Lung (tissue), 12 donors: ENCODE data around the gene AGRN. TPM values are rescaled to one million over a fixed set of nuclear protein-coding genes. Genes with fewer than 3 reads are reported as not detected.

Experiments used
- ATAC-seq: fragments of 200-7000 bp; cut with Tn5 transposase; one replicate; pipeline ENCODE4 v1.9.1; 2020; ENCODE audit warnings: moderate number of reproducible peaks; ENCODE audit not compliant: insufficient read depth, low FRiP score
- DNase-seq, 3 donors: peaks; one replicate each; pipeline ENCODE4 v3.0.0-alpha.2; 2013 to 2017
- H3K27ac ChIP-seq, 2 donors: one replicate each; pipeline ENCODE4 v1.5.1; 2013; ENCODE audit warnings: mild to moderate bottlenecking in 2 of 2, moderate library complexity in 2 of 2, control low read depth in 1 of 2, inconsistent platforms in 1 of 2, low read depth in 1 of 2, low read length in 1 of 2
- H3K27me3 ChIP-seq, 3 donors: one replicate each; pipeline ENCODE4 v1.5.1; 2013; ENCODE audit warnings: low read length in 2 of 3; ENCODE audit not compliant: control insufficient read depth in 3 of 3, insufficient read depth in 3 of 3
- H3K36me3 ChIP-seq, 4 donors: one replicate each; pipeline ENCODE4 v1.5.1; 2013; ENCODE audit warnings: low read length in 4 of 4, mild to moderate bottlenecking in 1 of 4, moderate library complexity in 1 of 4; ENCODE audit not compliant: control insufficient read depth in 4 of 4, insufficient read depth in 4 of 4
- H3K4me1 ChIP-seq, 5 donors: one replicate each; pipeline ENCODE4 v1.5.1; 2013; ENCODE audit warnings: low read length in 5 of 5, mild to moderate bottlenecking in 2 of 5, moderate library complexity in 1 of 5; ENCODE audit not compliant: control insufficient read depth in 5 of 5, insufficient read depth in 5 of 5
- H3K4me3 ChIP-seq: one replicate; pipeline ENCODE4 v1.5.1; 2013; ENCODE audit warnings: mild to moderate bottlenecking, control low read depth, moderate library complexity
- H3K9ac ChIP-seq, 2 donors: one replicate each; pipeline ENCODE4 v1.5.1; 2013; ENCODE audit warnings: low read length in 2 of 2, control low read depth in 1 of 2; ENCODE audit not compliant: insufficient read depth in 1 of 2
- H3K9me3 ChIP-seq, 4 donors: one replicate each; pipeline ENCODE4 v1.5.1; 2013; ENCODE audit warnings: low read length in 3 of 4, mild to moderate bottlenecking in 1 of 4, moderate library complexity in 1 of 4; ENCODE audit not compliant: control insufficient read depth in 4 of 4, insufficient read depth in 3 of 4
- WGBS, 2 donors: extraction: QIAGEN DNeasy Blood & Tissue Kit; methylation state at CpG; one replicate each; pipeline ENCODE4 v1.1.7; 2013; 5-methylcytosine and 5-hydroxymethylcytosine counted together
- polyA plus RNA-seq, 2 donors: library from polyadenylated mRNA; stranded (reverse); fragments of 200-250 nt; gene quantifications; one replicate each; pipeline ENCODE4 v1.2.1, GENCODE V29; 2013
- total RNA-seq, 2 donors: library from RNA; depleted of rRNA in 1 of 2; stranded (reverse); fragments of >200 nt in 1 of 2; gene quantifications; one replicate each; pipeline ENCODE4 v1.2.1, GENCODE V29; 2014 to 2021
- TF ChIP-seq, protein P1 (sequence below): IDR thresholded peaks from 2 replicates; pipeline ENCODE4 v1.5.1; 2012; ENCODE audit warnings: mild to moderate bottlenecking; ENCODE audit errors: control extremely low read depth, extremely low read depth
- donor health status: control.
- donor health status: control.
- donor health status: Bipolar disorder and iron deficiency.
- donor health status: healthy.
- donor health status: DM: yes; HTN: yes; CAD: no.

Gene AGRN
- total and polyA plus RNA-seq, 4 donors: 30.7 to 124 (median 85.2) TPM

DNA sequence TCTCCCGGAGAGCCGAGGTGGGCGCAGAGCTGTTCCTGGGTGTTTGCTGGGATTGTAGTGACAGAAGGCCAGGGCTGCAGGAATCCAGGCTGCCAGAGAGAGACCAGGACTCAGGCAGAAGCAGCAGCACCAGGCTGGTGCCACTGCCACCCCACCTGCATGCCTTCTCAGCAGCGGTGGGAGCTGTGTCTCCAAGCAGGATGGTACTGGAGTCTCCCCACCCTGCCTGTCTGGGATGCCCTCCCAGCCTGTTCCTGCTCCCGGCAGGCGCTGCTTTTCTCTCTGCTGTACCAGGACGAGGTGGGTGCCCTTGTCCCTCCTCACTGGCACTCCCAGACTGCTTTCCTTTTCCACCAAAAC, 15.5 kb upstream of the AGRN start:
- Histone ChIP-seq H3K9me3 (no peaks in the 10 kb centered on the region), H3K27ac (no peak overlapping the region), H3K4me3 (no peak overlapping the region), H3K36me3 (no peaks in the 10 kb centered on the region), H3K27me3 (no peaks in the 10 kb centered on the region), H3K9ac (no peak overlapping the region), H3K4me1 (peaks cover 0 to 26% (median 17%) of the 10 kb centered on the region in 5 donors)
- ATAC-seq: no peak
- WGBS, 2 donors: 48 to 62% methylated on average over 7 of the region's 7 CpGs
- DNase-seq: no peak
- TF ChIP-seq, protein P1, sequence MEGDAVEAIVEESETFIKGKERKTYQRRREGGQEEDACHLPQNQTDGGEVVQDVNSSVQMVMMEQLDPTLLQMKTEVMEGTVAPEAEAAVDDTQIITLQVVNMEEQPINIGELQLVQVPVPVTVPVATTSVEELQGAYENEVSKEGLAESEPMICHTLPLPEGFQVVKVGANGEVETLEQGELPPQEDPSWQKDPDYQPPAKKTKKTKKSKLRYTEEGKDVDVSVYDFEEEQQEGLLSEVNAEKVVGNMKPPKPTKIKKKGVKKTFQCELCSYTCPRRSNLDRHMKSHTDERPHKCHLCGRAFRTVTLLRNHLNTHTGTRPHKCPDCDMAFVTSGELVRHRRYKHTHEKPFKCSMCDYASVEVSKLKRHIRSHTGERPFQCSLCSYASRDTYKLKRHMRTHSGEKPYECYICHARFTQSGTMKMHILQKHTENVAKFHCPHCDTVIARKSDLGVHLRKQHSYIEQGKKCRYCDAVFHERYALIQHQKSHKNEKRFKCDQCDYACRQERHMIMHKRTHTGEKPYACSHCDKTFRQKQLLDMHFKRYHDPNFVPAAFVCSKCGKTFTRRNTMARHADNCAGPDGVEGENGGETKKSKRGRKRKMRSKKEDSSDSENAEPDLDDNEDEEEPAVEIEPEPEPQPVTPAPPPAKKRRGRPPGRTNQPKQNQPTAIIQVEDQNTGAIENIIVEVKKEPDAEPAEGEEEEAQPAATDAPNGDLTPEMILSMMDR: no peak

DNA sequence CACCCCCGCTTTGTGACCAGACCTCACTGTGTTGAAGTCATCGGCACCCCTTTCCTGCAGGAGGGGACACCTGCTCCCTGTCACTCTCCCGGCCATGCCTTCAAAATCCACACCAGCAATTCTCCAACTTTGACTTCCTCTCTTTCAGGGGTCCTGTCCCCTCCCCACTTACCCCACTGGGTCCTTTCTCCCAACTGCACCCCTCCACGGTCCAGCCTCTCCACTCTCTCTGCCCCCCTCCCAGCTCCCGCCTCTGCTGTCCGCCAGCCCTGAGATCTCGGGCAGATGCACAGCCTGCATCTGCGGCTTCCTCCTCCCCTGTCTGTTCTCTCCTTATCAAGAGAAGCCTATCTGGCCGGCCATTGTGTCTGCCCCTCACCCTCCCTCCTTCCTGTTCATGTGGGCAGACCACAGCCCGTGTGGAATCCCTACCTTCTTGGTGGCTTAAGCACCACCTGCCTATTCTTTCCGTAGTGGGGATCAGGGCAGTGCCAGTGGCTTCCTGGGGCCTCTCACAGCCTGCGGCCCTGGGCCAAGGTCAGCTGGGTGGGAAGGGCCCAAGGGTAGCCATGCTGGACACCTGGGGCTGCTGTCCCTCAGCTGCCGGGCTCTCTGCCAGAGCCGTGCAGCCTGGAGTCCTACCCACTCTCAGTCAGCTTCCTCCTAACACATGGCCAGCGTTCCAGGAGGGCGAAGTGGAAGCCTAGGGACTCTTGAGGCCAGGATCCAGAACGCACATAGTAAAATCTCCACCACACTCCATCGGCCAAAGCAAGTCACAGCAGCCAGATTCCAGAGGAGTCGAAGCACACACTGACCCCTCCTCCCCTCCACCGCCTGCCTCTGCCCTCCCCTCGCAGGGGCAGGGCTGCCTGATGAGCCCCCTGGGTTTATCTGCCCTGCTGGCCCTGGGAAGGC, 14.9 kb upstream of the AGRN start:
- H3K27me3 ChIP-seq: no peaks in the 10 kb centered on the region
- H3K9me3 ChIP-seq: no peaks in the 10 kb centered on the region
- no peak overlapping the region for H3K9ac ChIP-seq
- WGBS, 2 donors: 9 to 18% methylated on average over 21 of the region's 21 CpGs
- TF ChIP-seq, protein P1: no peak
- no peak for ATAC-seq
- DNase-seq: peak; percentile 74 to 82 (median 75)
- H3K36me3 ChIP-seq: no peaks in the 10 kb centered on the region
- peaks cover 0 to 24% (median 16%) of the 10 kb centered on the region in 5 donors for H3K4me1 ChIP-seq
- H3K4me3 ChIP-seq: no peak overlapping the region
- H3K27ac ChIP-seq: peak overlapping the region in 1 of 2 donors; percentile 8

DNA sequence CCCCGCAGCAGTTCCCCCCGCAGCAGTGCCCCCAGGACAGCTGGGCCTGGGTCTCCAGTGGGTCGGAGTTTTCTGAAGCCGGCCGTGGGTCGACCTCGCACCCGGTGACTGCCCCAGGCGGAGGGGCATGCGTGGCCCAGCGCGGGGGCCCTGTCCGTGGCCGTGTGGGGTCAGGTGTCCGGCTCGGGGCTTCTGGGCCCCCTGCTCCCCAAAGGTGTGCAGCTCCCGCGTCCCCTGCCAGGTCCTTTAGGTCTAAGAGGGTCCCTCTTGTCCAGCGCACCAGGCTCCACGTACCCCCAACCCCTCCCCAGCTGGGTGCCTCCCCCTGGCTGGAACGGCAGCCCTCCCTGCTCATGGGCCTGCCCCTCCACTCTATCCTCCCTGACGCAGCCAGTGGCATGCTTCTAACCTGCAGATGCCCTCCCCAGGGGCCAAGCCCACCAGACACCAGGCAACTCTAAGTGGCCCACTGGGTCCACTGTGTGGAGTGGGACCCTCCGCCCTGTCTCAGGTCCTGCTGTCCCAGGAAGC, 14.1 kb upstream of the AGRN start:
- no peaks in the 10 kb centered on the region for H3K9me3 ChIP-seq
- H3K36me3 ChIP-seq: no peaks in the 10 kb centered on the region
- TF ChIP-seq, protein P1: no peak
- no peak overlapping the region for H3K9ac ChIP-seq
- ATAC-seq: no peak
- H3K4me1 ChIP-seq: peaks cover 0 to 21% (median 16%) of the 10 kb centered on the region in 5 donors
- H3K27ac ChIP-seq: no peak overlapping the region
- 70 to 71% methylated on average over 14 to 23 of the region's 23 CpGs for WGBS, 2 donors
- H3K4me3 ChIP-seq: no peak overlapping the region
- DNase-seq: no peak
- no peaks in the 10 kb centered on the region for H3K27me3 ChIP-seq
